ENCODE results near the gene CACNG4.

DNA sequence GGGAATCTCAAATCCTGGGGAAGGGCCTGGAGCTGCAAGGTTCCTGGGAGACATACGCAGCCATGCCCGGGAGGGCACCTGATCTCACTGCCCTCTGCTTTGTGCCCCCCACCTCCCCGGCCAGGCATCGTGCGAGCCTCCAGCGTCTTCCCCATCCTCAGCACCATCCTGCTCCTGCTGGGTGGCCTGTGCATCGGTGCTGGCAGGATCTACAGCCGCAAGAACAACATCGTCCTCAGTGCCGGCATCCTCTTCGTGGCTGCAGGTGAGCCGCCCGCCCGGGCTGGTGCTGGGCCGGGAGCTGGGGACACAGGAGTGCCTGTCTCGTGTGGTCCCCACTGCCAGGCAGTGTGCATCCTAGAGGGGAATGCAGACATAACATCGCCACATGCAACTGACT lies 60.2 kb downstream of the CACNG4 start:
- TF ChIP-seq POLR2AphosphoS5 (IDR thresholded peaks at IDR 0.05): no peak
- TF ChIP-seq POLR2A (IDR thresholded peaks at IDR 0.05; ENCODE audit: low read depth): no peak

Data from esophagus muscularis mucosa (tissue), 2 donors.